GM21360 (cell line): ENCODE results near the gene WBP2.

ENCODE experiments used
- ATAC-seq: cut with Tn5 transposase; IDR thresholded peaks from one replicate; pipeline ENCODE4 v1.9.1; 2021; ENCODE audit warnings: mild to moderate bottlenecking, moderate library complexity; ENCODE audit not compliant: unreplicated experiment

WBP2 gene

GRCh38 chr17:75831032-75831571 lies 24.0 kb downstream of the WBP2 start:
- ATAC-seq: no peak

- no peak for ATAC-seq
These were observed 24.7 kb downstream of the WBP2 start for GRCh38 chr17:75830164-75831031.

GRCh38 chr17:75829747-75830146 lies 25.4 kb downstream of the WBP2 start:
- ATAC-seq: no peak

- no peak for ATAC-seq
These were observed 26.4 kb downstream of the WBP2 start for GRCh38 chr17:75828741-75829140.

- no peak for ATAC-seq
These were observed 27.1 kb downstream of the WBP2 start for GRCh38 chr17:75828076-75828400.

- ATAC-seq: no peak
These were observed 27.6 kb downstream of the WBP2 start for GRCh38 chr17:75827308-75828075.

GRCh38 chr17:75826561-75827307 lies 28.4 kb downstream of the WBP2 start:
- ATAC-seq: no peak

GRCh38 chr17:75825748-75826370 lies 29.3 kb downstream of the WBP2 start:
- ATAC-seq: no peak

GRCh38 chr17:75825149-75825552 lies 30.0 kb downstream of the WBP2 start:
- no peak for ATAC-seq

GRCh38 chr17:75824666-75825065 lies 30.5 kb downstream of the WBP2 start:
- no peak for ATAC-seq

- ATAC-seq: no peak
These were observed 31.0 kb downstream of the WBP2 start for GRCh38 chr17:75824050-75824552.

- no peak for ATAC-seq
These were observed 31.7 kb downstream of the WBP2 start for GRCh38 chr17:75823257-75824041.

- no peak for ATAC-seq
These were observed 32.4 kb downstream of the WBP2 start for GRCh38 chr17:75822800-75823166.

GRCh38 chr17:75822119-75822799 lies 32.9 kb downstream of the WBP2 start:
- ATAC-seq: no peak

GRCh38 chr17:75821552-75821951 lies 33.6 kb downstream of the WBP2 start:
- no peak for ATAC-seq

- ATAC-seq: no peak
These were observed 34.7 kb downstream of the WBP2 start for GRCh38 chr17:75820094-75821080.

GRCh38 chr17:75819678-75820077 lies 35.5 kb downstream of the WBP2 start:
- no peak for ATAC-seq

GRCh38 chr17:75819116-75819515 lies 36.0 kb downstream of the WBP2 start:
- no peak for ATAC-seq
